ENCODE data around the gene USP3. TPM values are rescaled to one million over a fixed set of nuclear protein-coding genes. Genes with fewer than 3 reads are reported as not detected.
A peak's percentile ranks its signal among the peaks of the same experiment; 100 is the strongest.

Gene USP3
- total and polyA plus RNA-seq, 2 of the 13 experiments (the other 11 are each of a cell fraction or from before 2014, with no cell fraction given): 14.3 to 61.2 TPM

GRCh38 chr15:63504979-63505841 lies 817 bp downstream of the USP3 start (continued):
- no peak for TF ChIP-seq NR2F2 (IDR thresholded peaks at IDR 0.05; ENCODE audit: borderline replicate concordance, low read depth)
- no peak for TF ChIP-seq ZNF879 (CRISPR knock-in tag; IDR thresholded peaks at IDR 0.05)
- no peak for TF ChIP-seq PLSCR1 (CRISPR knock-in tag; IDR thresholded peaks at IDR 0.05; ENCODE audit: borderline replicate concordance)
- no peak for TF ChIP-seq YEATS2 (CRISPR knock-in tag; IDR thresholded peaks at IDR 0.05; ENCODE audit: borderline replicate concordance)
- no peak for TF ChIP-seq MIXL1 (CRISPR knock-in tag; IDR thresholded peaks at IDR 0.05)
- no peak for TF ChIP-seq PHF8 (CRISPR knock-in tag; IDR thresholded peaks at IDR 0.05)
- peak; percentile 35 for TF ChIP-seq MAX (IDR thresholded peaks at IDR 0.05)
- TF ChIP-seq ZNF280B (CRISPR knock-in tag; IDR thresholded peaks at IDR 0.05; ENCODE audit: borderline replicate concordance): no peak
- no peak for TF ChIP-seq DDIT3 (CRISPR knock-in tag; IDR thresholded peaks at IDR 0.05)
- peak; percentile 23 for TF ChIP-seq U2AF1 (optimal IDR thresholded peaks at IDR 0.05; ENCODE audit: low read depth, low read length)
- TF ChIP-seq ZSCAN21 (CRISPR knock-in tag; IDR thresholded peaks at IDR 0.05; ENCODE audit: borderline replicate concordance): no peak
- TF ChIP-seq ZNF24 (IDR thresholded peaks at IDR 0.05): no peak
- no peak for TF ChIP-seq NFE2L2 (IDR thresholded peaks at IDR 0.05; ENCODE audit: low read length)
- no peak for TF ChIP-seq TEF (CRISPR knock-in tag; IDR thresholded peaks at IDR 0.05)
- TF ChIP-seq PTBP1 (IDR thresholded peaks at IDR 0.05; ENCODE audit: low read depth, low read length, poor library complexity, severe bottlenecking): no peak
- TF ChIP-seq SAP130 (CRISPR knock-in tag; IDR thresholded peaks at IDR 0.05; ENCODE audit: low read depth): peak; percentile 80
- no peak for TF ChIP-seq ZHX2 (IDR thresholded peaks at IDR 0.05; ENCODE audit: low read depth)
- no peak for TF ChIP-seq ZHX2 (CRISPR knock-in tag; IDR thresholded peaks at IDR 0.05; ENCODE audit: borderline replicate concordance)
- TF ChIP-seq GPN1 (CRISPR knock-in tag; IDR thresholded peaks at IDR 0.05; ENCODE audit: borderline replicate concordance): no peak
- TF ChIP-seq ZNF777 (CRISPR knock-in tag; IDR thresholded peaks at IDR 0.05): peak; percentile 90; the same call in 1 of the 2 replicates

All from HepG2 (cell line).